ENCODE results near the gene SLC6A6. TPM values are rescaled to one million over a fixed set of nuclear protein-coding genes. Genes with fewer than 3 reads are reported as not detected.

Gene SLC6A6
- total RNA-seq, 1 experiment from 2014 or later: 72.6 TPM

- H3K23ac ChIP-seq (ENCODE audit: insufficient read length, low read depth, low read length): no peak overlapping the region
- no peaks in the 10 kb centered on the region for H3K9me3 ChIP-seq (ENCODE audit: control insufficient read depth, low read depth, low read length)
- H3K18ac ChIP-seq (ENCODE audit: insufficient read length, low read depth, low read length): no peak overlapping the region
- no CpG with 5 or more reads among the region's 6 CpGs for WGBS (ENCODE audit: extremely low coverage, insufficient read length, low lambda C conversion rate)
- H2BK20ac ChIP-seq (ENCODE audit: low read depth, low read length, poor library complexity, severe bottlenecking): no peak overlapping the region
- Mint-ChIP-seq H3K36me3 (ENCODE audit: insufficient read depth in 1 of 3, low read depth in 3 of 3) (no peaks in the 10 kb centered on the region; a peak in 1 of 7 replicates), H3K27ac (peak overlapping the region in 1 of 3 experiments; percentile 76; a peak in 1 of 7 replicates), H3K4me1 (peaks cover 18 to 24% of the 10 kb centered on the region in 2 experiments), H3K4me3 (no peak overlapping the region), H3K9me3 (peaks cover 0 to 4% of the 10 kb centered on the region in 2 experiments; a peak in 2 of 5 replicates), H3K27me3 (ENCODE audit: low read depth) (peaks cover 11% of the 10 kb centered on the region)
- H2BK120ac ChIP-seq (ENCODE audit: low read depth, low read length, poor library complexity, severe bottlenecking): no peak overlapping the region
- H2AK5ac ChIP-seq (ENCODE audit: insufficient read length, low read length): no peak overlapping the region
- H4K20me1 ChIP-seq (ENCODE audit: control insufficient read depth, insufficient read depth, insufficient read length): peaks cover 2% of the 10 kb centered on the region
- H3K27ac ChIP-seq (ENCODE audit: insufficient read length, low read depth, low read length): no peak overlapping the region
- H3K79me1 ChIP-seq (ENCODE audit: insufficient read depth, low read depth, low read length, poor library complexity, severe bottlenecking): no peaks in the 10 kb centered on the region
- H2AFZ ChIP-seq (ENCODE audit: low read length): no peak overlapping the region
- no peak overlapping the region for H3K4ac ChIP-seq (ENCODE audit: low read depth, low read length)
- no peak for TF ChIP-seq CTCF (conservative IDR thresholded peaks at IDR 0.05)
- no peak overlapping the region for H2BK15ac ChIP-seq (ENCODE audit: low read depth, low read length)
- H3T11ph ChIP-seq (ENCODE audit: low read length): no peak overlapping the region
- no peak overlapping the region for H3K9ac ChIP-seq (ENCODE audit: extremely low read depth, insufficient read length, low read length)
- no peak overlapping the region for H4K91ac ChIP-seq (ENCODE audit: insufficient read length, low read depth, low read length)
- H3K79me2 ChIP-seq (ENCODE audit: insufficient read depth, low read length): no peaks in the 10 kb centered on the region
- no peak overlapping the region; the same call in 1 of the 2 replicates for H3K14ac ChIP-seq (ENCODE audit: insufficient read depth, low read length)
- H3K4me1 ChIP-seq (ENCODE audit: insufficient read depth, low read length): no peaks in the 10 kb centered on the region
- H3K4me2 ChIP-seq (ENCODE audit: insufficient read depth, insufficient read length, low read length): no peak overlapping the region
- H4K8ac ChIP-seq (replicated peaks; ENCODE audit: insufficient read length, low read depth, low read length): no peak overlapping the region
- H2BK5ac ChIP-seq (ENCODE audit: insufficient read length, low read length): no peak overlapping the region
- H4K5ac ChIP-seq (ENCODE audit: insufficient read length, low read depth, low read length): no peak overlapping the region
- H3K27me3 ChIP-seq (ENCODE audit: insufficient read depth, low read length): no peaks in the 10 kb centered on the region
- DNase-seq: no peak
- no peaks in the 10 kb centered on the region for H3K23me2 ChIP-seq (ENCODE audit: insufficient read length, low read depth, low read length, poor library complexity, severe bottlenecking)
- no peak overlapping the region for H3K56ac ChIP-seq (ENCODE audit: insufficient read length, low read depth, low read length)
- H2BK12ac ChIP-seq (ENCODE audit: insufficient read length, low read depth, low read length): no peak overlapping the region
Observed at GRCh38 chr3:14377044-14377837, 25.2 kb upstream of the SLC6A6 start.

All from H9 (cell line).